NCI-H524 (cell line): Measurements from ENCODE around the gene TEX35.

ENCODE experiments used
- DNase-seq, 2 experiments: peaks; one replicate each; lab custom pipeline; 2025; lab: John Stamatoyannopoulos, UW

Gene TEX35

GRCh38 chr1:178512566-178513277, at the start of gene TEX35:
Gene TEX35, plus strand, starts transcription at chr1:178513109. Its CDS starts 80 bp downstream, at chr1:178513189.
- DNase-seq, result no peak

DNA sequence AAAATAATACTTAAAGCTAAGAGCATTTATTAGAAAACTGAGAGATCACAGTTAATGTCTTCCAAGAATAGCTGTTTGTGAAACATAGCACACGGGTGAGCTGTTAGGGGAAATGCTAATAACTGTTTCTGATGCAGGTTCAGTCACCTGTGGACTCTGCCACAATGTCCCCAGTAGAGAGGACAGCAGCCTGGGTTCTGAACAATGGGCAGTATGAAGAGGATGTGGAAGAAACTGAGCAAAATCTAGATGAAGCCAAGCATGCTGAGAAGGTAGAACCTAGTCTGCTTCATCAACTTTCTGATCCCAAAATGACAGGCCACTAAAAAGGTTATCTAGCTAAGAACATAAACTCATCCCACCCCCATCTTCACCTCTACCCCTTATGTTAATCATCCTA, 48.8 kb upstream of the TEX35 start:
- DNase-seq, result no peak

DNA sequence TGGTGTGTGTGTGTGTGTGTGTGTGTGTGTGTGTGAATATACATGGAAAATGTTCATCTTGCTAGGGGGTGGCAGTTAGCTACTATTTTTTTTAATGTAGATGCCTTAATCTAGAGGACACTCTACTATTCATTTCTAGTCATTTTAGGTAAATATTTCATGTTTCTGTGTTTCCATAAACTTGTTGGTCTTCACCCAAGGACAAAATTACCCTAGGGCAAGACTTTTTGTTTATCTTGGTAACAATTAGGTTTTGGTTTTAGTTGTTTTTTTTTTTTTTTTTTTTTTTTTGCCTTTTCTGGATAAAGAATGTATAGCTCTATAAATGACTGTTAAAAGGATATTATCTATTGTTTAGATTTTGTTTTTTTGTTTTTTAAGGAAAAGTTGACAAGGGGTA, 48.3 kb upstream of the TEX35 start:
- no peak for DNase-seq

- DNase-seq, result no peak
Observed at GRCh38 chr1:178465011-178465410, 47.9 kb upstream of the TEX35 start.

DNA sequence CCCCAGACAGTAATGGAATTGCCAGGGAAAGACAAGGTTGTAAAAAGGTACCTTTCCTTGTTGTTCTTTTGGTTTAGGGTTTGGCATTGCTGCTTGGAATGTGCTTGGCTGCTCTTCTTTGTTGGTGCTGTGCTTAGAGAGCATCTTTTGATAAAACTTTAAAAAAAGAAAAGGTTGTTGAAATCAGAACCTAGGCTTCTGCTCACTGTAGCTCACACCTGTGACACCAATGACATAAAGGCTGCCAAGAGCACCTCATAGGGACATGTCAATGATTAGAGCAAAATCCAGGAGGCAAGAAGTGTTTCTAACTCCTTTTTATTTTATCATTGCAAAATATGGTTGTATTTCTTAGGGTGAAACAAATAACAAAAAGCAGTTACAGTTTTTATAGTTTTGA, 45.1 kb upstream of the TEX35 start:
- DNase-seq, result no peak

DNA sequence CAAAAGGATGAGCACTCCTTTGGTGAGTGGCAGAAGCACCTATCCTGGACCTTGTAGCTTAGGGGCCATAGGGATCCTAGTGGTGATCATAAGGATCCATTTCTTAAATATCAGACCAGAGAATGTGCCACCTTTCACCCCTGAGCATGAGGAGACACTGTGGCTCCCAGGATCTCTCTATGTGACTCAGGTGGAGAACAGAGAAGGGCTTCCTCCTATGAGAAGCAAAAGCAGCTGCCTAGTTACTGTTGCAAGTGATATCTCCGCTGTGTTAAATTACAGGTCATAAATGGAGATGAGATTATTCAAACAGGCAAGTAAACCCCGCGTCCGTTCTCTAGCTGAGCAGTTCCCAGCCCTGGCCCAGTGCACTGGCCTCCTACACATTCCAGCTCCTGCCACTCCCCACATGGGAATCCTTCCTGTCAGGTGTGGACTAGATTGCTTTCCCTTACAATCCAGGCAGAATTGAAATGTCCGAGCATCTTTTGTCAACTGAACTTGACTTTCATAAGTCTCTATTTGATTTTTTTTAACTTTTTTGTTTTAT, 42.4 kb upstream of the TEX35 start:
- DNase-seq, result no peak

- no peak for DNase-seq
Observed at GRCh38 chr1:178472531-178472930, 40.4 kb upstream of the TEX35 start.

- no peak for DNase-seq
Observed at GRCh38 chr1:178477373-178477772, 35.5 kb upstream of the TEX35 start.

- DNase-seq, result no peak
Observed at GRCh38 chr1:178477841-178478240, 35.1 kb upstream of the TEX35 start.

DNA sequence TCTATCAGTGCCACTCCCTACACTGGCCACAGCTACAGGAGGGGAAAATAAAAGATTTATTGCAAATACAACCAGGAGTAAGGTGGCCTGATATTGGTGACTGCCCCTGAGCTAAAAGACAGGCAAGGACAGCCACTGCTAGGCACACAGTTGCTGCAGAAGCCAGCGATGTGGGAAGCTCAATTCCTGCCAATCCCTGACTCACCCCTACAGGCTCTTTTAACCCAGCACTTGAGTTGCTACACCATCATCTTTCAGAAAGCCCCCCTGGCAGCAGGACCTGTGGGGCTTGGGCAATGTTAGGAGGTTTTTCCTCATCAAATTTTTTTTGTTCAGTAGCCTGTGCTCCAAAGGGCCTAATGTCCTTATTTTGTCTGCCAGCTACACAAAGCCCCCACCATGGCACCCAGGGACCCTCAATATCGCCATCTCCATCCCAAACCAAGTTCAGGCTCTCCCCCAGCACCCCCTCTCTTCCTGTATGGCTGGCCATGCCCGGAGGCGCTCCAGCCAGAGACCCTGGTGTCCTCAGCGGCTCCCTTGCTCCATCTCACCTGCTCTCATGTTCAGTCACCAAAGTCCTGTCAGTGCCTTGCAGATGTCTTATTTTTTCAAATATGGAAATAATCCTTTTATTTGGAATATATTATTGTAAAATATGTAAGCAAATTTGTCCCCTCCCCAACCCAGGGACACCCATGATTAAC, 29.5 kb upstream of the TEX35 start:
- DNase-seq, result no peak

DNA sequence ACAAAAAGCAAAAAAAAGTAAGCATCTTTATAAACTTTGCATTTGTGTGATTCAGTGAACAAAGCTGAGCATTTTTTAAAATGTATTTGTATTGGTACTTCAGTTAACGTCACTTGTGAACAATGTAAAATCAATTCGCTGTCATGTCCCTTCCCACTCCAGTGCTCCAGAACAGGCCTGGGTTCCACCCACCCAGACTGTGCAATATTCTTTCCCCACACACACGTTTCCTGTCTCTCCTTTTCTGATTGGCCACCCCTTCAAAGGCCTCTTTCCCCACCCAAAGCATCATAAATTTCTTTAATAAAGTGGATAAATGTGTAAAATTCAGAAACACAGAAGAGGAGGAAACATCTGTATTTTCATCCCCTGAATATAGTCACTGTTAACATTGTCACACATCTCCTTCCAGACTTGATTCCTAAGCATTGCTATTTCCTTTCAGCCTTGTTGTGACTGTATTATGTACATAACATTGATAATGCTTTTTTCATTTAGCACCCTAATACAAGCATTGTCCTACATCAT, 28.1 kb upstream of the TEX35 start:
- no peak for DNase-seq

- DNase-seq, result no peak
Observed at GRCh38 chr1:178485541-178485981, 27.3 kb upstream of the TEX35 start.

DNA sequence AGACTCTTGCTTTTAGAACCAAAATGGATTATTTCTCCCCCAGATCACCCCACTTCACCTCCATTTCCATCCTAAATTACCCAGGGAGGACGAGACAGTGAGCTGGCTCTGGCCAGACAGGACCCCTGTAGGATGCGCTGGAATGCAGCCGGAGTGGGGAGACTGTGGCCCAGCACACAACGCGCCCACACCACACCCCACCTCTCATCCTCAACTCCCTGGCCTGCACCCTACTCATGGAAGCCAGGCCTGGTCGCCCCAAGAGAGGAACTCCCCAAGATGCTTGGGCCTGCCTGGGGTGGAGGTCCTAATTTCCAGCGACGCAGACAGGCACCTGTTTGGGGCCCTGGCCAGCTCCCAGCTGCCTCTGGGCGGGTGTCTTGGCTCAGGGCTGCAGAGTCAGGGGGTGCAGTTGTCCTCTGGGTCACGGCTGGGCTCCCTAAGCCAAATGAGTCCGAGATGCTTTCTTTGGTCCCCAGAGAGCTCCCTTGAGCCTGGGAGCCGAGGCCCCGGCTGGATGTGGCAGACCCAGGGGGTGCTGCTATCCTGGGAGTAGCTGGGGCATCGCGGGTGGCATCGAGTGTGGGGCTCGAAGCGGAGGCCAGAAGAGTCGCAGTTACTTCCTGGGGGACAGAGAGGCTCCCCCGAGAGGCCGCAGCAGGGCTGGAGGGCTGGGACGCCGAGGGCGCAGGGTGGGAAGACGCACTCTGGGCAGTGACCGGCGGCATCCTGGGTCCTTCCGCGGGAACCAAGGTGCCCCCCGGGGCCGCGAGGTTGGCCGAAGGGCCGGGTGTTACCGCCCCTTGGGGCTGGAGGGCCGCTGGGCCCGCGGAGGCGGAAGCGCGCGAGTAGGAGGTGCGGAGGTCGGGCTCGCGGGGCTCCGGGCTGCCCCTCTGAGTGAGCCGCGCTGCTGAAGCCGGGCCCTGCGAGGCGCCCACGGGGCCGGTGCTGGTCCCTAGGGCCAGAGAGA, 26.5 kb upstream of the TEX35 start:
- DNase-seq, result no peak

DNA sequence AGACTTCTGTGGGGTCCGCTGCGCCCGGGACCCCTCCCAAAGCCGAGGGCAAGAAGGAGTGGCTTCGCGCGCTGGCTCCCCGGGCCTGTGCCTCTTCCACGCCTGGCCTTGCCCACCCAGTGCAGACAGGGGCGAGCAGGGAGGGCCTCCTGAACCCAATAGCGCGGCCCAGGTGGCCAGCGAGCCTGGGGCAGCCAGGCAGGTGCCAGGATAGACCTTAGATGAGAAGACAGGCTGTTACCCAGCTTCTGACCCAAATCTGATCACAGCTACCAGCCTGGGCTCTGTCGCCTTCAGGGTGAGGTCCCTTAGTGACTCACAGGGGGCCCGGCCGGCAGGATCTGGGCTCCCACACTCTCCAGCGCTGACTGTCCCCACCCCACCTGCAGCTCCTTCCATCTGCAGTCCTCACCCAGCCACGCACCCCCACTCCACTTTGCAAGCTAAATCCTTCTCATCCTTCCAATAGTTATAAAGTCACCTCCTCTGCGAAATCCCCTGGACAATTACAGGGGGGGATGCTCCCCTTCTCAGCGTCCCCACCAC, 25.8 kb upstream of the TEX35 start:
- DNase-seq, result no peak

GRCh38 chr1:178488393-178488792, 24.5 kb upstream of the TEX35 start:
- DNase-seq, result no peak

DNA sequence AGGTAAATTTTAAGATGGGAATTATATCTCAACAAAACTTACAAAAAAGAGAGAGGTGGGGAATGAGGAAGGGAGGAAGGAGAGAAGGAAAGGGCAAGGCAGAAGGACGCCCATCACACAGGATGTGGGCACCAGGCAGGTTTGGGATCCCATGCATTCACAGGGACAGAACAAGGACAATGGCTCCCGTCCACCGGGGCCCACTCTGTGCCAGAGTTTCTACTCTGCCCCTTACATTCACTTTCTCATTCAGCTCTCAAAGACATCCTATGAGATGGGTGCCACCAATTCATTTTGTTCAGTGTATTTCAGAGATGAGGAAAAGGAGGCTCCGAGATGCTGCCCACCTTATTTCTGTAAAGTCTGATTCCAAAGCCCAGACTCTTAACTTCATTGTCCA, 23.5 kb upstream of the TEX35 start:
- no peak for DNase-seq

- DNase-seq, result no peak
Observed at GRCh38 chr1:178490136-178490535, 22.8 kb upstream of the TEX35 start.

DNA sequence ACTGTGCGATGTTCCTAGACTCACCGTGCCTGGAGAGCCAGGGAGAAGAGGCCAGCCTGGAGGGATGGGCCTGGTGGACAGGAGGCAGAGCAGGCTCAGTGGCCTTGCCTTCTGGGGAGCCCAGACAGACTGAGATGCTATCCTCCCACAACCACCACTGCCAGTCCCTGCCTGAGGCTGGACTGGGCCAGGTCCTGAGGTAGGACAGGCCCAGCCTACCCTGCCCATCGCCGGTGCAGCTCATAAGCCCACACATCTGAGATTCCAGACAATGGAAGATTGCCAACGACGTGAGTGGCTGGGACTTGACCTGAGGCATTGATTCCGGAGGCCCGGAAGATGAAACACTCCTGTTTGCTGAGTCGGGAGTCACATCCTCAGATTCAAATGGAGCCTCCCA, 21.9 kb upstream of the TEX35 start:
- no peak for DNase-seq

DNA sequence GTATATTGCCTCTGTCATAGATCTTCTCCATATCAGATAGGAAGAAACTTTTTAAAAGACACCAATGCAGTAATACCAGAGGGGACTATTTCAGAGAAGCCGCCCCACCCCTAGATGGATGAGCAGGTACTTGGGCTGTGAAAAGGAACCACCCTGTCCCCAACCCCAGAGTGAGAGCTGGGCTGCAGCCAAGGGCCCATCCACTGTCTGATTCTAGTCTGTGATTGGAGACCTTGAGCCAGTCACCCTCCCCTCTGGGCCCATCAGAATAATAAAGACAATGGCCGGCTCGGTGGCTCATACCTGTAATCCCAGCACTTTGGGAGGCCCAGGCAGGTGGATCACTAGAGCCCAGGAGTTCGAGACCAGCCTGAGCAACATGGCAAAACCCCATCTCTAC, 21.2 kb upstream of the TEX35 start:
- DNase-seq, result no peak

DNA sequence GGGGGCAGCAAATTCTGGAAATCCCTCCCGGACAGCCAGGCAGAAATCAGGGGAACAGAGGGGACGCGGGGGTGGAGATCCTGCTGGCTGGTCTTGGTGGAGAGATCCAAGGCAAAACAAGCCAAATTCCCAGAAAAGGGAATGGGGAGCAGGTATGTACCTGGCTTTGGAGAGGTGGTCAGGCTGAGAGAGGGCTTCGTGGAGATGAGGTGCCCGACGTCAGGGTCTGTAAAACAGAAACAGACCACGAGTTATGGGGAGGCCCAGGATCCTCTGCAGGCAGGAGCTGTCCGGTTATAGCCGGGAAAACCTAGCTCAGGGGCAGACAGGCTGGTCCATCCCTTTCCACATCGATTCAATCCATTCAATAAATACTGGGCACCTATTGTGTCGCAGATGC, 20.6 kb upstream of the TEX35 start:
- DNase-seq, result no peak

GRCh38 chr1:178493301-178493741, 19.6 kb upstream of the TEX35 start:
- DNase-seq, result no peak

DNA sequence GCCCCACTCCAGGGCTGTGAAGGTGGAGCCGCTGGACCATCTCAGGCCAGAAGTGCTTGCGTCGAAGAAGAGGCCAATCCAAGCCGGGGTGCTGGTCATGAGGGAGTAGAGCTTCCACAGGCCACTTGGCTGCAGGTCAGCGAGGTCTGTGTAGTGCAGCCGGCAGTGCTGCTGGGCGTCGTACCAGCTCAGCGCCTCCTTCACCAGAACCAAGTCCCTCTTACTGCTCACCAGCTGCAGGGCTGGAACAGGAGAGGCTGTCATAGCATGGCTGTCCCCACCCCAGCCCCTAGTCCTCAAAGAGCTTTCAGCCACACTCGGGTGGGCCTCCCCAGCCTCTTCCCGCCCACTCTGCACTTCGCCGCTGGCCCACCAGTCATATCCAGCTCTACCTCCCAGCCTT, 18.3 kb upstream of the TEX35 start:
- no peak for DNase-seq
